ENCODE results near the gene LIF.

LIF gene

DNA sequence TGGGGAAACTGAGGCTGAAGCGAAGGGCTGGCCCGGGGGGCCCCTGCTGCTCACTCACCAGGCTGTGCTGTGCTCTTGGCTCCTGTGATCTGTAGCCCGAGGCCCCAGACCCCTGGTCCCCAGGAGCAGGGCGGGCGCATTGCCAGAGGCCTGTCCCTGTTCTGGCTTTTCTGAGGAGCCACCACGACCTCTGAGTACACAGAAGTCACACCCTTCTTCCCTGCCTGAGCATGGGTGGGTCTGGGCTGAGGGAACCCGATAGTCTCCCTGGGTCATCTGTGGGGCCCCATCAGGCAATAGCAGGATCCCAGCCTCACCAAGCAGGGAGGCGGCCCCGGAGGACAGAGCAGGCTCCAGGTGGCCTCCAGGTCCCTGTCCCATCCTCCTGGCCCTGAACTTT is 37.6 kb upstream of the LIF start:
- no peak for DNase-seq

DNA sequence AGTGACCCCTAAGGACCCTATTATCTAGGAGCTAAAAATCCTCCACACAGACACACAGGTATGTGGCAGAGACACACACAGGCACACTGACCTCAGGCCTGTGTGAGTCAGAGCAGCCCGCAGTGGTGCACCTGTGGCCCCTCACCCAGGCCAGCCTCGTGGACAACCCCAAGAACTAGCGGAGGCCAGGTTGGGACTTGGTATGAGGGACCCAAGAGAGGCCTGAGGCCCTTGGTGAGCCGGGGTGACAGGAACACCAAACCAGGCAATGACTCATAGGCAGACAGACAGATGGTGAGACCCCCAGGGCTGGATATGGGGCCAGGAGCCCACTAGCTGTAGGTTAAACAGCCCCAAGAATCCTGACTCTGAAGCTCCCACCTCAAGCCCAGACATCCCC is 36.8 kb upstream of the LIF start:
- no peak for DNase-seq

DNA sequence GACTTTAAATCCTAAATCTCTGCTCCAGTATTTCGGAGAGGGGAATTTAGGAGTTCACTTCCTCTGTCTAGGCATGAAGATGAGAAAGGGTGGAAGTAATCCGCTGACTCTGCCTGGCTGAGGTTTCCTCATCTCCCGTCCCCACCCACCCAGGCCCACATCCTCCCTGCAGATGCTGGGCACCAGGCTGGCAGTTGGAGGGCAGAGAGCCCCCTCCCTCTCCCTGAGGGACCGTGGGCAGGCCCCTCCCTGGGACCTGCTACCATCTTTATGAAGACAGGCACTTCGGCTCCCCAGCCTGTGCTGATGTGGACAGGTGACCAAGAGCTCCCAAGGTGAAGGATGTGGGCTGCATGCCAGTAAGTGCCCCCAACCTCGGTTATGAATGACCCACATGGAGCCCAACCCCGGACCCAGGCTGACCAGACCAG is 36.1 kb upstream of the LIF start:
- DNase-seq, result no peak

DNA sequence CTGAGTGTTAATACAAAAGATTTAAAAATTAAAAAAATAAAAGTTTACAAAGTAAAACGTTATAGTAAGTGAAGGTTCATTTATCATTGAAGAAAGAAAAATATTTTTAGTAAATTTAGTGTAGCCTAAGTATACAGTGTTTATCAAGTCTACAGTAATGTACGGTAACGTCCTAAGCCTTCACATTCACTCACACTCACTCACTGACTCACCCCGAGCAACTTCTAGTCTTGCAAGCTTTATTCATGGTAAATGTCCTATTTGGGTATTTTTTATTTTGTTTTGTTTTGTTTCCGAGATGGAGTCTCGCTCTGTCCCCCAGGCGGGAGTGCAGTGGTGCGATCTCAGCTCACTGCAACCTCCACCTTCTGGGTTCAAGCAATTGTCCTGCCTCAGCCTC is 33.9 kb upstream of the LIF start:
- DNase-seq, result no peak

DNA sequence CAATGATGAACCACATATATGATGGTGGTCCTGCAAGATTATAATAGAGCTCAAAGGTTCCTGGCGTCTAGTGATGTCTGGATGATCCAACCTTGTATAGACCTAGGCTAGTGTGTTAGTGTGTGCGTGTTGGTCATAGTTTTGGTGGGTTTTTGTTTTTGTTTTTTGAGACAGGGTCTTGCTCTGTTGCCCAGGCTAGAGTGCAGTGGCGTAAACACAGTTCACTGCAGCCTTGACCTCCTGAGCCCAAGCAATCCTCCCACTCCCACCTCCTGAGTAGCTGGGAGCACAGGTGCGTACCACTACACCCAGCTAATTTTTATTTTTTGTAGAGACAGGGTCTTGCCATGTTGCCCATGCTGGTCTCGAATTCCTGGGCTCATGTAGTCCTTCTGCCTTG is 33.4 kb upstream of the LIF start:
- DNase-seq, result no peak

DNA sequence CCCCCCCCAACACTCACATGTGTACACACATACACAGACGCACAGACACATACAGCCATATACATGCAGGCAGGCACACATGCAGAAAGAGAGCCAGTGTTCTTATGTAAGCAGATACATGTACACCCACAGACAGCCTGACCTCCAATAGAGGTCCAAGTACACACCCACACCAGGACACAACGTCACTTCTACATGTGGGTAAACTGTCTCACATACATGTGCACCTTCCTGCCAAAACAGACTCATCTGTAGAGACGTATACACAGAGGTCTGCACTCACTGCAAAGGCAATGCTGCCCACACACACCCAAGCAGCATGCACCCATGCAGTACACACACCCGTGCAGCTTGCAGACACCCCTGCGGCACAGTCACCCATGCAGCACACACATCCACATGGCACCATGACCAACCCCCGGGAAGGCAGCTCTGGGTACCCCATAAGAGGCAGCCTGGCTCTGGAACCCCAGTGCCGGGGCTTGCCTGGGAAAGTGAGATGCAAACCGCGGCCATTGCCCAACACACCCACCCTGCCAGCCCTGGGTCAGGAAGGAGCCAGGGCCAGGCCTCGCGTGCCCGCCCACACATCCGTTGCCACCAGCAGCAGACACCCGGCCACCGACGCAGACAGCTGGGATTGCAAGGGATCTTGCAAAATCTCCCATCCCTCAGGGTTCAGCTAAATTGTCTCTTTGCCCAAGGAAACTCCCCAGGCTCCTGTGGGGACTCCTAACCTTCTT is 32.7 kb upstream of the LIF start:
- no peak for DNase-seq

DNA sequence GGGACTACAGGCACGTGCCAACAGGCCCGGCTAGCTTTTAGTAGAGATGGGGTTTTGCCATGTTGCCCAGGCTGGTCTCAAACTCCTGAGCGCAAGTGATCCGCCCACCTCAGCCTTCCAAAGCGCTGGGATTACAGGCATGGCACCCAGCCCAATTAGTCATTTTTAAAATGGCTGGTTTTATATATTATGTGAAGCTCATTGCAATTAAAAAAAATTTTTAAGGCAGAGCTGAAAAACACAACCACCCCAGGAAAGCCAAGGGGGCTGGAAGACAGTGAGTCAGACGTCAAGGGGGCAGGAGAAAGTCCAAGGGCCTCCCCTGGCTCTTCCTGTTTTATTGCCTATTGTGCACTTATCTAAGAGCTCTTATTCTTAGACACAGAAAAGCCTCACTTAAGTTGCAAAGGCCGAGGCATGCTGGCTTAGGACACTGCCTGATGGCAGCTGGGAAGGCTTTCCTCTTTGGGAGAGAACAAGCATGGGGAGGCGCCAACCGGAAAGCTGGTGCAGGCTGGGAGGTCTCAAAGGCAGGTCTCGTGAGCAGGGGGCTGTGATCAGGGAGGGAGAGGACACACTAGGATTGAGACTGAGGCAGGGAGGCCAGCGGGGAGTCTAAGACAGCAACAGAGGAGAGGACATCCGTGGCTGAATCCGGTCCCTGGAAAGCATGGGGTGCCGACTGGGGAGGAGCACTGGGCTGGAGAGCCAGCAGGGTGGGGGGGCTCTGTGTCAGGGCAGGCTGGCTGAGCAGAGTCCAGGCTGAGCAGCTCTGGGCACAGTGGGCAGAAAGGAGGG is 31.2 kb upstream of the LIF start:
- DNase-seq, result no peak

DNA sequence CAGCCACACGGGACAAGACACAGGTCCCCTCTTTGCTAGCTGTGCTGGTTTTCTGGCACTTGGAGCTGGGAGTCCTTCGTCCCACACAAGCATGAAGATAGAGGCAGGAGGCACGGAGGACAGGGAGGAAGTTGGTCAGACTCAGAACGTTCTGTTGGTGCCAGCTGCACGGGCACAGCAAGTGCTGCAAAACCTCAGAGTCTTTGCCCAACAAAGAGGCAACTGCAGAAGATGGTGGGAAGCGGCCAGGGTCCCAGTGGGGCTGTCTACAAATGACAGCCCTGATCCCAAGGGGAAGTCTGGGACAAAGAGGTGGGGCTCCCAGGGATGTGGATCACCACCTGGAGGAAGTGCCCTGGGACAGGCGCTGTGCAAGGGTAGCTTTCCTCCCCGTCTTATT is 29.5 kb upstream of the LIF start:
- peak in 1 of 6 experiments; percentile 15 for DNase-seq

DNA sequence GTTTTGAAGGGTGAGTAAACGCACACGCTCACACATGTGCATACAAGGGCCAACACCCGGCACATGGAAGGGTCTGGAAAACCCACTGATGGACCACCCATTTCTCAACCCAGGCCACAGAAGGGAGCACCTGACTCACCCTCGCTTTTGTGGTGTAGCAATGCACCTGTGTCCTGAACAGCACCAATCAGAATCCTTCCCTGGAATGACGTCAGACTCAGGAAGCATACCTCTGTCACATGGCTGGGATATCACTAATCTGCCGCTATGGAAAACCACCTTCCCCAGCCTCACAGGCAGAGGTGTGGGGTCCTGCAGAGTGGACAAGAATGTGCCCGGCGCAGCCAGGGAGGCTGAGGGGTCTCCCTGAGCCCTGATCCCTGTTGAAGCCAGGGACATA is 29.1 kb upstream of the LIF start:
- peak in 2 of 6 experiments; percentile 18 to 25 for DNase-seq

DNA sequence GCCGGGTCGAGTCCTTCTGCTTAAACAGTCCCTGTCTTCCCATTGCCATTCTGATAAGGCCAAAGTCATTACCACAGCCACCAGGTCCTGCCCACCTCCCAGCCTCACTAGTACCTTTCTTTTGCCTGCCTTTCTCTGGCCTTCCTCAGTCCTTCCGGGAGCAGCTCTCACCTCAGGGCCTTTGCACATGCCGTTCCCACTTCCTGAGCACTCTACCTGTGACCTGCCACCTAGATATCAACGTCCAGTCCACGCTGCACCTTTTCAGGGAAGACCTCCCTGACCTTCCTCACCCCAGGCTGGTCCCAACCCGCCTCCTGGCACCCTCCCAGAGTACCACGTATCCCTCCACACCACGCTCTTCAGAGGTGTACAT is 27.9 kb upstream of the LIF start:
- no peak for DNase-seq

DNA sequence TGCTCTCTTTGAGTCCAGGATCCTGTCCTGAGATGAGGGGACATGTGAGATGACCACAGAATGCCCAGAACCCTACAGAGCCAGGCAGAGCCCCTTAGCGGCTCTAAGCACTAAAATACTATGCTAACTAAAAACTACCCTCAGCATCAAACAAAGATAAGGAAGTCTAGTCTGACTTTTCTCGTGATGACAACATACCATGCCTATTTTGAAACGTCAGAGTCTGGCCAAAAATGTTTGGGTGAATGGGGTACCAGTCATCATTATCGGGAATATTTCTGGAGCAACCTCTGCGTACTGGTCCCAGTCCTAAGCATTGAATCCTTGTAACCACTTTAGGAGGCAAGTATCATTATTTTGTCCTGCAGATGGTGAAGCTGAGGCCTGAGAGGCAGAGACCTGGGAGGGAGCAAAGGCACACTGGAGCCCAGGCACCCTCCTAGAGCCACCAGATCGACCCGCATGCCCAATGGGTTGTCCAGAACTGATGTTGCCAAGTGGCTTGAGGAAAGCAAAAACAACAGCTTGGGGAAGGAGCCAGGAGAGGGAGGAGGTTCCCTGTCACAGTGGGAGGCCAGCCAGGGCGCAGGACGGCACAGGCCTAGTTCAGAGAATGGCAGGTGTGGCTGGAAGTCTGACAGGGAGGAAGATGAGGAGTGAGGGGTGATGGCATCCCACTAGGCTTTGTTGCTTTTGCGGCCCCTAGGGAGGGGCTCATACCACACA is 27.3 kb upstream of the LIF start:
- DNase-seq, result no peak

DNA sequence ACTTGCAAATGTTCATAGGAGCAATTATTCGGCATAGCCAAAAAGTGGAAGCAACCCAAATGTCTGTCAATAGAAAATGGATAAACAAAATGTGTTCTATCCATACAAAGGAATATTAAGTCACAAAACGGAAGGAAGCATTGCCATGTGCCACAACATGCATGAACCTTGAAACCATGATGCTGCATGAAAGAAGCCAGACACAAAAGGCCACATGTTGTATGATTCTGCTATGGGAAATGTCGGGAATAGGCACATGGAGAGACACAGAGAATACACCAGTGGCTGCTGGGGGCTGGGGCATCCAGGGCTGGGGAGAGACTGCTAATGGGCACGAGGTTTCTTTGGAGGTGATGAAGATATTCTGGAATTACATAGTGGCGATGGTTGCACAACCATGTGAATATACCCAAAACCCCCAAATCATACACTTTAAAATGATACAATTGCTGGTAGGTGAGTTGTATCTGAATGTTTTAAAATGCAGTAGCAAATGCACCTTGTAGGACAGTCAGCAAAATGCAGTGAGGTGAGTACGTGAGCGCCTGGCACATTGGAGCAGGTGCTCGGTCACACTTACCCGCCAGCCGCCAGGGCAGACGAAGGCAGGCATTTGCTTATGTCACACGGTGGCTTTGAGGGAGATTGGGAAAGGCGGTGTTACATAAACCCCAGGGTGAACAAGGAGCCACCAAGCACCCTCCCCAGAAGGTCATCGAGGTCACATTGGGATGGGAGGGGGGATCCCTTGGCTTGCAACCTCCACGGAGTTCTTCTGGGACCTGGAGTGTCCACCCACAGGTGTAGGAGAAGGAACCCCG is 26.4 kb upstream of the LIF start:
- no peak for DNase-seq

DNA sequence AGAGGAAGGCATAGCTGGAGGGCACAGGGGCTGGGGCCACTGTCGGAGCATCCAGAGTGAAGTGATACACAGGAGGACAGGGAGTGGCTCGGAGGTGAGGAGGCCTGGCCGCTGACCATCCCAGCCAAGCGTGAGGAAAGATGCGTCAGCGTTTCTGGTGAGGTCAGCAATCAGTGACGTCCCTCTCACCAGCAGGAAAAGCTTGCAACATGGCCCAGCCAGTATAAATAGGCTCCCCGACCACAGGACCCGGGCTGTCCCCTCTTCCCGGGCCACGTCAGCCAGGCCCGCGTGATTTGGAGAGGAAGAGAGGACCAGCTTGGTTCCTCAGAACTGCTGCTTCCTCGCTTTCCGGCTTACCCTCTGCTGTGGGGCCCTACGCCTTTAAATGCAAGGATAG is 24.3 kb upstream of the LIF start:
- DNase-seq, result no peak

DNA sequence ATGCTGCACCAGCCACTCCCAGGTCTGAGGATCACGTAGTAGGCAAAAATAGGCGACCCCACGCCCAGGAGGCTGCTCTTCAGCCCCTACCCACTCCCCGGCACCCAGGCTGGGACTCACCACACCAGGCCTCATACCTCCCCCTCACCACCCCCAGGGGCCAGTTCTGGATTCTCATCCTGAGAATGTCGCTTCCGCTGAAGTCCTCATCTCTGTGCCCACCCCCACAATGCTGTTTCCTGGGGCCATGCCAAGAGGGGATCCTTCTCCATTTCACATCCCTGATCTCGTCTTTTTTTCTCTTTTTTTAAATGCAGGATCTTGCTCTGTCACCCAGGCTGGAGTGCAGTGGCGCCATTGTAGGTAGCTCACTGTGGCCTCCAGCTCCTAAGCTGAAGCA is 21.8 kb upstream of the LIF start:
- no peak for DNase-seq

DNA sequence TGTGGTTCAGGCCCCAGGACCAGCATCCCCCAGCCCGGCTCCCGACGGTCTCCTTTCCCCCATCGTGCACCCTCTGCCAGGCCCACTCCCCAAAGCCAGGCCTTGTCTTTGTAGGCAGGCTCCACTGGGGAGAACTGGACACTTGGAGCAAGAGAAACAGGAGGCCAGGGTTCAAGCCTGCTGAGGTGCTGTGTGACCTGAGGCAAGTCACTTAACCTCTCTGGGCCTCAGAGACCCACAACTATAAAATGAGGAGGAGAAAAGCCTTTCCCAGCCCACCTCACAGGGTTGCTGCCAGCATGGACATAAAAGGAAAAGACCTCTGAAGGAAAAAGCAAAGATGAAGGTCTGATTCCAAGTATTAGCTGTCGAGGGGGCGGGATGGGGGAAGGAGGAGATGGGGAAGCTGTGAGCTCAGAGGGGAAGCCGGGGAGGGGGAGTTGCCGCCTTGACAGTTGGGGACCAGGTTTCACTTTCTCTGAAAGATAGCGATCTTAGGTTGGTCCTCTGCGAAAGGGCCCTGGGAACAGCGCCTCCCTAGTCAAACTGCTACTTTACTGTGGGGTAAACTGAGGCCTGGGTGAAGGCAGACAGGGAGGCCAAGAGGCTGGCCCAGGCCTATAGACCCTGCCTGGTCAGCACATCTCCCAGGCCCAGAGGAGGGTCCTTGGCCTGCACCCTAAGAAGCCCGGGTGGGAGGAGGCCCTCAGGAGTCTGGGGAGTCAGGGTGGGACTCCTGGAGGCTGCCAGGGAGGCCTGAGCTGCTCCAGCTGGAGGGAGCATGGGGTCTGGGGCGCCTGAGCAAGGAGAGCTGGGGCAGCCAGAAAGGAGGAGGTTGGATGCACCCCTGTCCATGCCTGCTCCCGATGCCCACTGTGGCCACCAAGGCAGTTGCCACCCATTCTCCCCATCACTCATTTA is 21.1 kb upstream of the LIF start:
- peak; percentile 32 to 60 (median 45) for DNase-seq

DNA sequence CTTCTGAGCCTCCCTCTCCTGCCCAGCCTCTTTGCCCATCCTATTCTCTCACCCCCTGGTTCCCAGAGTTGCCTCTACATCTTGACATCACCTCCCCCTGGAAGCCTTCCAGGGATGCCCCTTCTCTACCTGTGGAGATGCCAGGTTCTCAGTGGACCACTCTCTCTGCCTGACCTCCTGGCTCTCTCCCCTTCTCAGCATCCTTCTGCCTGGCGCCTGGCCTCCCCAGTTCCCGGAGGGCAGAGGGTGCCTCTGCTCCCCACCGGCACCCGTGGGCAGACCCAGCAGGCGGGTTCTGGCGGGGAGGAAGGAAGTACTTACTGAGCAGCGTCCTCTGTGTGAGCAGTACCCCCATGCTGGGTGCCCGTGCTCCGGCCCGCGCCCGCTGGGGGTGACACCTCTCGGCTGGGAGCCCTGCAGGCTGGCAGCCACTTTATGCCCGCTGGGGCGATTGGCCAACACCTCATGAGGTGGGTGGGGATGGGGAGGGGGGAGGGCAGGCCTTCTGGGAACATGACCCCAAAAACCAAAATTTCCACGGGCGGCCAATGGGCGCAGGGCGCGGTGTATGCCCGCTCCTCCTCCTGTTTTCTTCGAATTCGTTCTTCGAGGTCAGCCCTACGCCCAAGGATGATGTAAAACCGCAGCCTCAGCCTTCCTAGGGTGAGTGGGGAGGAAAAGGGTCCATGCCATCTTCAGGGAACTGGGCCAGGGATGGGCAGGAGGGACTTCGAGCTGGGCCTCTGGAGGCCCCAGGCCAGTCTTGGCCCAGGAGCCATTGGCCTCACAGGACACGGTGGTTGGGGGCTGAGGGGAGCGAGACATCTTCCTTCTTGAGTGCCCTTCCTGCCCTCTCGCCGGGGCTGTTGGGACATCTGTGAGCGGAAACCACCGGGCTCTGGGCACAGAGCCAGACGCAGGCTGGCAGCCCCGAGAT is 20.2 kb upstream of the LIF start, which contains the start of gene OSM:
TSS of gene OSM (minus strand) at position 407 of the 937 bp plus-strand sequence. CDS start at position 355, 52 bp downstream.
- DNase-seq, result peak; percentile 27 to 62 (median 52)

DNA sequence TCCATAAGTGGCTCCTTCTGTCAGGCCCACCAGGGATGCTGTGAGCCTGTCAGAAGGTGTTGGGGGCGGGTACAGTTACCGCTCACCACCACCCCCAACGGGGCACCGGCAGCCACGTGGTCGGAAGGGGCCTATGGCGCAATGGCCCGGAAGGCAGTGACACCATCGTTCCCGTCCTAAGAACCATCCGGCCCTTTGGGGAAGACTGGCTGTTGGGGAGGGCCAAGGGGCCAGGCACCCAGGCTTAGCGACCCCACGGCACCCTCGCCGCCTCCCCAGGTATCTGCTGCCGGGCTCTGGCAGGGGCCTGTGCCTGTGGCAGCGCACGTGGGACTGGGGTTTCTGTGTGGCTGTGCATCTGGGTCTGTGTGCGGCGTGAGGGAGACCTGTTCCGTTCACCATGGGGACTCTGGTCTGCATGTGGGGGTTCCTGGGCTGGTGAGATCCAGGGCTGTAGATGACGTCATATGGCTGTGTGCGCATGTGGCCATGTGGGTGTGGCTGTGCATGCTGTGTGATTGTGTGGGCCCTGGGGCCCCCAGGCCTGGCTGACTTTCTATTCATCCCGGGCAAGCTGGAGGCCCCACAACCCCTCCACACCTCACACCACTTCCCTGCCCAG is 19.4 kb upstream of the LIF start:
- peak; percentile 68 to 88 (median 77) for DNase-seq

DNA sequence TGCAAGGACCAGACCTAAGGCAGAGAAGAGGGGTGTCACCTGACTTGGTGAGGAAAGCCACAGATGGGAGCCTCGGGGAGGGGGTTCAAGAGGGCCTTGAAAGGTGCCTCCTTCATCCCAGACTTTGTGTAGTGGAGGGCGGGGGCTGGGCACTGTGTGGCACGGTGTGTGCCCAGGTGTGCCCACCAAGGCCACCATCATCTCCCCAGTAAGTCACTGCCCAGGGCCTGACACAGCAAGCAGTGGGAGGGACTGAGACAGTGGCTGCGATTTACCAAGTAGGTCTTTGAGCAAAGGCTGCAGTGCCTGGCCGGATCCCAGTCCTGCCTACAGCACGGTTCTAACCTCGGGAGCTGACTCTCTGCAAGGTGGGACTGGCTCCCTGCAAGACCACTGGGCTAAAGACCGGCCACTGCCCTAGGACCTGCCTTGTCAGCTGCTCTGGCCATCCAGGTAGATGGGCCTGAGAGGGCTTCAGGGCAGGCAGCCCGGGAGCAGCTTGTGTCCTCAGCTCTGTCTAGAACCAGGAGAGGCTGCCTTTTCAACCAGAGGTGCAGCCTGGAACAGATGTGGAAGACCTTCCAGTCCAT is 18.7 kb upstream of the LIF start:
- DNase-seq, result no peak

DNA sequence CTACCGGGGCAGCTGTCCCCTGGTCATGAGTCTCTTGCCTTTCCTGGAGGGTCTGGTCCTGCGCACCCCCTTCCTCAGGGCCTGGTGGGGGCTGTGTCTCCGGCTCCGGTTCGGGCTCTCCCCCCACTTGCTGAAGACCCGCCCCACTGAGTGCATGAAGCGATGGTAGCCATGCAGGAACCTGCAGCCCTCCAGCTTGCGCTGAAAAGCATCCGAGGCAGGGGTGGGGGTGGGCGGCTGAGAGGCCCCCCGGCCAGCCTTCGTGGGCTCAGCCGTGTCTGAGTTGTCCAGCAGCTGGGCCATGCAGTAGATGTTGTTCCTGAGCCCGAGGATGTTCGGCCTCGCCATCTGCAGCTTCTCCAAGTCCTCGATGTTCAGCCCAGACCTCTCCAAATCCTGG is 17.3 kb upstream of the LIF start:
- no peak for DNase-seq
